IMR-90 (cell line): ENCODE data around the gene DNM1. TPM values are rescaled to one million over a fixed set of nuclear protein-coding genes. Genes with fewer than 3 reads are reported as not detected.

Experiments used
- ATAC-seq: fragments of 200-7000 bp; cut with Tn5 transposase; 2 replicates; pipeline ENCODE4 v1.9.1; 2020; ENCODE audit warnings: low read depth, mild to moderate bottlenecking, moderate library complexity
- BruUV-seq: library from RNA; stranded (reverse); fragments of 400-500 nt; replicated peaks from 2 replicates; lab custom pipeline; 2021; lab: Mats Ljungman, UMichigan
- CTCF ChIA-PET: fragments of 300-600 bp; formaldehyde crosslinking; extraction: SDS; loops from one replicate; lab custom pipeline; 2021; ENCODE audit warnings: antibody characterized with exemption; lab: Yijun Ruan, JAX
- POLR2A ChIA-PET: fragments of 300-600 bp; sonication (Branson Sonifier 250); formaldehyde crosslinking; loops from one replicate; lab custom pipeline; 2022; ENCODE audit warnings: antibody characterized with exemption; ENCODE audit not compliant: unreplicated experiment; lab: Charles Lee
- DNase-seq: peaks from one replicate; pipeline ENCODE4 v3.0.0; 2013
- H2AFZ ChIP-seq: replicated peaks from 2 replicates; pipeline ENCODE3; 2013; ENCODE audit warnings: low read length, mild to moderate bottlenecking; ENCODE audit not compliant: poor library complexity
- H2AK5ac ChIP-seq: 2 replicates; pipeline ENCODE4 v1.6.1; 2013; ENCODE audit warnings: low read depth, low read length, inconsistent platforms
- H2AK9ac ChIP-seq: replicated peaks from 2 replicates; pipeline ENCODE3; 2013; ENCODE audit warnings: mild to moderate bottlenecking, low read depth, low read length, moderate library complexity; ENCODE audit not compliant: poor library complexity
- H2BK120ac ChIP-seq: 2 replicates; pipeline ENCODE4 v1.6.1; 2013; ENCODE audit warnings: low read depth, low read length, inconsistent platforms
- H2BK15ac ChIP-seq: 3 replicates; pipeline ENCODE4 v1.6.1; 2013; ENCODE audit warnings: low read depth, low read length, inconsistent platforms
- H2BK20ac ChIP-seq: 2 replicates; pipeline ENCODE4 v1.6.1; 2013; ENCODE audit warnings: low read depth, mild to moderate bottlenecking, inconsistent platforms, low read length, moderate library complexity
- H2BK5ac ChIP-seq: 2 replicates; pipeline ENCODE4 v1.6.1; 2013; ENCODE audit warnings: mild to moderate bottlenecking, low read depth, low read length, inconsistent platforms; ENCODE audit not compliant: poor library complexity, severe bottlenecking
- H3K14ac ChIP-seq: replicated peaks from 2 replicates; pipeline ENCODE4 v1.6.1; 2013; ENCODE audit warnings: low read depth, low read length, inconsistent platforms
- H3K18ac ChIP-seq: 2 replicates; pipeline ENCODE4 v1.6.1; 2013; ENCODE audit warnings: low read depth, low read length, control low read depth
- H3K23ac ChIP-seq: 2 replicates; pipeline ENCODE4 v1.6.1; 2013; ENCODE audit warnings: low read depth, low read length, inconsistent platforms
- H3K27ac ChIP-seq: 2 replicates; pipeline ENCODE4 v1.5.1; 2013; ENCODE audit warnings: mild to moderate bottlenecking, control low read depth, low read length; ENCODE audit not compliant: insufficient read depth
- H3K27me3 ChIP-seq: 2 replicates; pipeline ENCODE4 v1.6.1; 2013; ENCODE audit warnings: low read length; ENCODE audit not compliant: control insufficient read depth, insufficient read depth
- H3K36me3 ChIP-seq: 2 replicates; pipeline ENCODE4 v1.6.1; 2013; ENCODE audit warnings: low read length, mixed read lengths; ENCODE audit not compliant: control insufficient read depth, insufficient read depth
- H3K4ac ChIP-seq: 2 replicates; pipeline ENCODE4 v1.6.1; 2013; ENCODE audit warnings: low read depth, low read length, inconsistent platforms
- H3K4me1 ChIP-seq: 2 replicates; pipeline ENCODE4 v1.6.1; 2013; ENCODE audit warnings: low read length, mixed read lengths; ENCODE audit not compliant: control insufficient read depth, insufficient read depth
- H3K4me2 ChIP-seq: 2 replicates; pipeline ENCODE4 v1.6.1; 2013; ENCODE audit warnings: low read depth, mild to moderate bottlenecking, control low read depth, low read length, moderate library complexity
- H3K4me3 ChIP-seq: 2 replicates; pipeline ENCODE4 v1.5.1; 2013; ENCODE audit warnings: low read depth, mild to moderate bottlenecking, control low read depth, low read length, moderate library complexity; ENCODE audit not compliant: insufficient read depth
- H3K56ac ChIP-seq: 2 replicates; pipeline ENCODE4 v1.6.1; 2013; ENCODE audit warnings: low read length, inconsistent platforms; ENCODE audit not compliant: insufficient read depth; ENCODE audit errors: extremely low read depth
- H3K79me1 ChIP-seq, 2 experiments: 2 replicates each; pipeline ENCODE4 v1.6.1; 2013; ENCODE audit warnings: low read length in 2 of 2, inconsistent platforms in 1 of 2, low read depth in 1 of 2
- H3K9ac ChIP-seq: 2 replicates; pipeline ENCODE4 v1.6.1; 2013; ENCODE audit warnings: low read depth, low read length, control low read depth
- H3K9me1 ChIP-seq: 2 replicates; pipeline ENCODE4 v1.6.1; 2013; ENCODE audit warnings: low read length, inconsistent platforms; ENCODE audit not compliant: insufficient read depth
- H3K9me3 ChIP-seq: 2 replicates; pipeline ENCODE4 v1.6.1; 2013; ENCODE audit warnings: low read length; ENCODE audit not compliant: control insufficient read depth, insufficient read depth
- H4K20me1 ChIP-seq: 2 replicates; pipeline ENCODE4 v1.6.1; 2013; ENCODE audit warnings: low read length, inconsistent platforms; ENCODE audit not compliant: insufficient read depth
- H4K5ac ChIP-seq: 2 replicates; pipeline ENCODE4 v1.6.1; 2013; ENCODE audit warnings: mild to moderate bottlenecking, low read depth, low read length, control low read depth
- H4K8ac ChIP-seq, 2 experiments: 2 replicates each; pipeline ENCODE4 v1.6.1; 2013; ENCODE audit warnings: low read depth in 2 of 2, low read length in 2 of 2, control low read depth in 1 of 2, inconsistent platforms in 1 of 2
- H4K91ac ChIP-seq: 2 replicates; pipeline ENCODE4 v1.6.1; 2013; ENCODE audit warnings: low read depth, low read length, inconsistent platforms; ENCODE audit not compliant: insufficient read depth
- MAFK ChIP-seq: IDR thresholded peaks from 2 replicates; pipeline ENCODE4 v1.6.1; 2012; ENCODE audit warnings: low read depth, low read length, improper control_type of control experiment
- NFE2L2 ChIP-seq: fragments of 150-350 bp; IDR thresholded peaks from 2 replicates; pipeline ENCODE4 v1.6.1; 2016; ENCODE audit warnings: low read depth, mild to moderate bottlenecking, low read length
- RFX5 ChIP-seq: IDR thresholded peaks from 2 replicates; pipeline ENCODE4 v1.8.0; 2012; ENCODE audit warnings: low read depth, mild to moderate bottlenecking, low read length, moderate library complexity
- WGBS, 2 experiments: methylation state at CpG; one replicate each; pipeline versions ENCODE4 v1.1.5 to v1.1.7; 2013; ENCODE audit warnings: missing lambda C conversion rate in 2 of 2; ENCODE audit not compliant: insufficient read length in 1 of 2; ENCODE audit errors: extremely low coverage in 2 of 2; 5-methylcytosine and 5-hydroxymethylcytosine counted together
- dilution Hi-C: fragments of 300-500 bp; cut with HindIII; formaldehyde crosslinking; loops from one replicate; pipeline ENCODE4 v1.14.3; 2018; ENCODE audit warnings: low sequenced_read_pairs; ENCODE audit not compliant: unreplicated experiment
- in situ Hi-C: fragments of 300-500 bp; cut with MboI; formaldehyde crosslinking; loops from 3 replicates; pipeline ENCODE4 v1.14.3; 2019; ENCODE audit warnings: low sequenced_read_pairs, inconsistent platforms, mixed read lengths
- intact Hi-C: fragments of 100-400 bp; cut with micrococcal nuclease; formaldehyde crosslinking; loops from 2 replicates; pipeline ENCODE4 v1.10.0; 2022
- polyA plus RNA-seq, 3 experiments: library from polyadenylated mRNA; depleted of rRNA; stranded (reverse); fragments of >200 nt; gene quantifications; 2 replicates each; pipeline ENCODE4 v1.2.3, GENCODE V29; 2012; ENCODE audit warnings: low replicate concordance in 1 of 3
- total RNA-seq: library from RNA; depleted of rRNA; stranded (reverse); fragments of >200 nt; gene quantifications from 2 replicates; pipeline ENCODE4 v1.2.3, GENCODE V29; 2012
- TF ChIP-seq, protein P1 (sequence below): conservative IDR thresholded peaks from 2 replicates; pipeline ENCODE4 v1.5.1; 2012; ENCODE audit warnings: mild to moderate bottlenecking, low read depth, low read length, improper control_type of control experiment

The DNM1 gene
- total and polyA plus RNA-seq, 2 of the 4 experiments (the other 2 are of a cell fraction): 13.6 to 17.7 TPM

DNA sequence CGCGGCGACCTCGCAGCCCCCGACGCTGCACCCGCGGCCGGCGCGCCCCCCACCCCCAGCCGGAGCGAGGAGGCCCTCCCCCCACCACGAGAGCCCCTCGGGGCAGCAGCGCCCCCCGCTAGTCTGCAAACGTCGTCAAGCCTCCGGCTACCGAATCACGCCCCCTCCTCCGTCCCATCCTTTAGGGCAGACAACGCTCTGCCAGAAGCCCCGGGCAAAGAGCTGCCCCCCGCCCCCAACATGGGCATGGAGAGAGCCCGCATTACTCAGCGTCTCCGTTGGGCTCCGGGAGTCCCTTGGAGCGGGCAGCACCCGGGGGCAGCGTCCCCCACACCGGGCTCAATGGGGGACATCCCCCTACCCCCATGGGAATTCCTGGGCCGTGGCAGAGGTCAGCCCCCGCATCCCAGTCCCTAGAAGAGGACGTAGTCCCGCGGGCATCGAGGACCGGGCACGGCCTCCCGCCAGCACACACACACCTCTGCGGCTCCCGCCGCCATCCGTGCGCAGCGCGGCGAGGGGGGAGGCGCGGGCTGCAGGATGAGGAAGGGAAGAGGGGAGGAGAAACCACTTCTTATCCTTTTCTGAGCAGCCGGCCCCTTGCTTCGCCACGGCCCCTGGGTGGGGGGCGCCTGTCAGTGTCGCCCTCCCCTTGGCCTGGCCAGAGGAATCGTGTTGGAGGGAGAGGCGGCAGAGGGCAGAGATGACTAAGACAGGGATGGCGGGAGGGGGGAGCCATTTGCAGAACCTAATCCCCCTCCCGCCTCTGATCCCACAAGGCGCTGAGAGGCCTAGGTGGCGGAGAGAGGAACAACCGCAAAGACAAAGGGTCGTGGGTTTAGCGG lies 750 bp downstream of the DNM1 start:
- Histone ChIP-seq H3K4me3 (peak overlapping the region; percentile 74), H3K9ac (peak overlapping the region; percentile 51), H2BK15ac (no peak overlapping the region), H2AK5ac (0 out of 2 replicates have a peak overlapping the region, but pooled peaks have one; percentile 27), H3K4me2 (peak overlapping the region; percentile 91), H2AFZ (peak overlapping the region; percentile 95), H3K9me1 (peaks cover 3% of the 10 kb centered on the region; the same call in 1 of the 2 replicates), H3K27me3 (no peaks in the 10 kb centered on the region), H2BK20ac (no peak overlapping the region), H3K79me1 (peaks cover 0 to 4% of the 10 kb centered on the region in 2 experiments; a peak in 1 of 4 replicates), H4K5ac (no peak overlapping the region), H4K8ac (peak overlapping the region in 1 of 2 experiments; percentile 52; a peak in 2 of 4 replicates), H2BK5ac (peak overlapping the region; percentile 22), H3K18ac (no peak overlapping the region), H3K14ac (no peak overlapping the region), H3K4ac (peak overlapping the region; percentile 51), H3K23ac (no peak overlapping the region), H2AK9ac (peak overlapping the region; percentile 87), H3K4me1 (no peaks in the 10 kb centered on the region; the same call in 1 of the 2 replicates), H3K36me3 (no peaks in the 10 kb centered on the region), H2BK120ac (peak overlapping the region; percentile 30; the same call in 1 of the 2 replicates), H3K9me3 (no peaks in the 10 kb centered on the region), H4K20me1 (peaks cover 3% of the 10 kb centered on the region; the same call in 1 of the 2 replicates), H3K27ac (no peak overlapping the region; the same call in 1 of the 2 replicates), H3K56ac (no peak overlapping the region), H4K91ac (no peak overlapping the region)
- ChIA-PET CTCF (no interaction called here), POLR2A (interaction anchor here (0.6 kb wide), 1 partner anchor 73 kb away, joined by 3 read pairs; no protein-coding TSS in a partner anchor)
- TF ChIP-seq RFX5: no peak
- TF ChIP-seq NFE2L2: no peak
- TF ChIP-seq, protein P1, sequence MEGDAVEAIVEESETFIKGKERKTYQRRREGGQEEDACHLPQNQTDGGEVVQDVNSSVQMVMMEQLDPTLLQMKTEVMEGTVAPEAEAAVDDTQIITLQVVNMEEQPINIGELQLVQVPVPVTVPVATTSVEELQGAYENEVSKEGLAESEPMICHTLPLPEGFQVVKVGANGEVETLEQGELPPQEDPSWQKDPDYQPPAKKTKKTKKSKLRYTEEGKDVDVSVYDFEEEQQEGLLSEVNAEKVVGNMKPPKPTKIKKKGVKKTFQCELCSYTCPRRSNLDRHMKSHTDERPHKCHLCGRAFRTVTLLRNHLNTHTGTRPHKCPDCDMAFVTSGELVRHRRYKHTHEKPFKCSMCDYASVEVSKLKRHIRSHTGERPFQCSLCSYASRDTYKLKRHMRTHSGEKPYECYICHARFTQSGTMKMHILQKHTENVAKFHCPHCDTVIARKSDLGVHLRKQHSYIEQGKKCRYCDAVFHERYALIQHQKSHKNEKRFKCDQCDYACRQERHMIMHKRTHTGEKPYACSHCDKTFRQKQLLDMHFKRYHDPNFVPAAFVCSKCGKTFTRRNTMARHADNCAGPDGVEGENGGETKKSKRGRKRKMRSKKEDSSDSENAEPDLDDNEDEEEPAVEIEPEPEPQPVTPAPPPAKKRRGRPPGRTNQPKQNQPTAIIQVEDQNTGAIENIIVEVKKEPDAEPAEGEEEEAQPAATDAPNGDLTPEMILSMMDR: no peak
- TF ChIP-seq MAFK: no peak
- ATAC-seq: peak; percentile 60
- intact Hi-C loops: no loop called here
- BruUV-seq: no TSS peak
- WGBS, 2 experiments: 0% methylated on average over 3 of the region's 67 CpGs; no CpG with 5 or more reads in 1 of the 2 experiments
- in situ Hi-C loops: no loop called here
- DNase-seq: peak; percentile 47
- dilution Hi-C loops: no loop called here
